Endodermal cell (in vitro differentiated cells): ENCODE measurements around the gene NUDT8. TPM values are rescaled to one million over a fixed set of nuclear protein-coding genes. Genes with fewer than 3 reads are reported as not detected.

Source experiments
- DNase-seq: peaks from one replicate; pipeline ENCODE4 v3.0.0-alpha.2; 2017
- H3K27ac ChIP-seq: 2 replicates; pipeline ENCODE4 v1.5.1; 2013; ENCODE audit warnings: mild to moderate bottlenecking, low read depth, low read length, moderate library complexity
- H3K27me3 ChIP-seq: 2 replicates; pipeline ENCODE4 v1.6.1; 2013; ENCODE audit warnings: mild to moderate bottlenecking, low read length, moderate library complexity; ENCODE audit not compliant: insufficient read depth, control insufficient read depth, poor library complexity, severe bottlenecking
- H3K36me3 ChIP-seq: 2 replicates; pipeline ENCODE4 v1.7.0; 2013; ENCODE audit warnings: mild to moderate bottlenecking, low read length, moderate library complexity; ENCODE audit not compliant: control insufficient read depth, insufficient read depth
- H3K4me1 ChIP-seq: one replicate; pipeline ENCODE4 v1.7.0; 2013; ENCODE audit warnings: low read length; ENCODE audit not compliant: control insufficient read depth, insufficient read depth
- H3K4me3 ChIP-seq: 2 replicates; pipeline ENCODE4 v1.5.1; 2013; ENCODE audit warnings: mild to moderate bottlenecking, low read length, moderate library complexity
- H3K9ac ChIP-seq: 2 replicates; pipeline ENCODE4 v1.6.1; 2013; ENCODE audit warnings: mild to moderate bottlenecking, low read length, moderate library complexity; ENCODE audit not compliant: poor library complexity, severe bottlenecking; ENCODE audit errors: extremely low read depth
- H3K9me3 ChIP-seq: 2 replicates; pipeline ENCODE4 v1.6.1; 2013; ENCODE audit warnings: mild to moderate bottlenecking, low read length, moderate library complexity; ENCODE audit not compliant: control insufficient read depth
- H3K27ac Mint-ChIP-seq: 2 replicates; pipeline ENCODE4 v1.8.0; 2020; ENCODE audit warnings: mixed read lengths
- H3K27me3 Mint-ChIP-seq: 2 replicates; pipeline ENCODE4 v1.8.0; 2021; ENCODE audit warnings: mild to moderate bottlenecking, mixed read lengths; ENCODE audit not compliant: insufficient read depth
- H3K36me3 Mint-ChIP-seq: 2 replicates; pipeline ENCODE4 v1.8.0; 2020; ENCODE audit warnings: low read depth, mixed read lengths
- H3K4me1 Mint-ChIP-seq: 2 replicates; pipeline ENCODE4 v1.8.0; 2020; ENCODE audit warnings: mixed read lengths
- H3K4me3 Mint-ChIP-seq: 2 replicates; pipeline ENCODE4 v1.8.0; 2020; ENCODE audit warnings: mild to moderate bottlenecking, moderate library complexity, mixed read lengths
- H3K9me3 Mint-ChIP-seq: 2 replicates; pipeline ENCODE4 v1.8.0; 2020; ENCODE audit warnings: mild to moderate bottlenecking, mixed read lengths
- CTCF ChIP-seq: fragments of 200-600 bp; sonication (generic); conservative IDR thresholded peaks from 2 replicates; pipeline ENCODE4 v1.5.0; 2021; ENCODE audit warnings: antibody characterized with exemption, mild to moderate bottlenecking
- WGBS, 2 experiments: methylation state at CpG; one replicate each; pipeline versions ENCODE4 v1.1.5 to v1.1.7; 2013; ENCODE audit warnings: missing lambda C conversion rate in 2 of 2, mixed read lengths in 1 of 2; ENCODE audit not compliant: insufficient coverage in 1 of 2, insufficient read length in 1 of 2; 5-methylcytosine and 5-hydroxymethylcytosine counted together
- total RNA-seq, 2 donors: library from RNA; stranded (reverse); fragmentation: NEBNext Ultra II Directional in 1 of 2; extraction: Animal tissue kit (Norgen Biotek cat#: 25700) in 1 of 2; gene quantifications; 2 replicates in 1 of 2; 3 replicates in 1 of 2; pipeline ENCODE4 v1.2.1, GENCODE V29; 2021

NUDT8 gene
- total RNA-seq, 2 donors from 2014 or later = 9.5 to 13.1 TPM

- Histone ChIP-seq H3K4me3 (no peak overlapping the region), H3K9me3 (no peaks in the 10 kb centered on the region), H3K4me1 (no peaks in the 10 kb centered on the region), H3K27ac (no peak overlapping the region), H3K27me3 (no peaks in the 10 kb centered on the region), H3K36me3 (no peaks in the 10 kb centered on the region), H3K9ac (no peak overlapping the region)
- no peak for DNase-seq
- no peak for TF ChIP-seq CTCF
- Mint-ChIP-seq H3K4me1 (no peaks in the 10 kb centered on the region), H3K36me3 (no peaks in the 10 kb centered on the region), H3K27me3 (peaks cover 3% of the 10 kb centered on the region), H3K4me3 (no peak overlapping the region), H3K9me3 (no peaks in the 10 kb centered on the region), H3K27ac (no peak overlapping the region)
- 85 to 92% methylated on average over 12 to 20 of the region's 20 CpGs for WGBS, 2 experiments
These were observed 37.1 kb upstream of the NUDT8 start for GRCh38 chr11:67666676-67667489.

- no peak for TF ChIP-seq CTCF
- Mint-ChIP-seq H3K27ac (no peak overlapping the region), H3K4me1 (no peaks in the 10 kb centered on the region), H3K36me3 (no peaks in the 10 kb centered on the region), H3K9me3 (no peaks in the 10 kb centered on the region), H3K4me3 (no peak overlapping the region), H3K27me3 (peaks cover 3% of the 10 kb centered on the region)
- Histone ChIP-seq H3K36me3 (no peaks in the 10 kb centered on the region), H3K27me3 (no peaks in the 10 kb centered on the region), H3K9me3 (no peaks in the 10 kb centered on the region), H3K9ac (no peak overlapping the region), H3K4me1 (no peaks in the 10 kb centered on the region), H3K27ac (no peak overlapping the region), H3K4me3 (no peak overlapping the region)
- DNase-seq = no peak
- 91 to 92% methylated on average over 9 to 11 of the region's 11 CpGs for WGBS, 2 experiments
These were observed 36.5 kb upstream of the NUDT8 start for GRCh38 chr11:67666303-67666645.

- Histone ChIP-seq H3K36me3 (no peaks in the 10 kb centered on the region), H3K9me3 (no peaks in the 10 kb centered on the region), H3K4me1 (no peaks in the 10 kb centered on the region), H3K27me3 (no peaks in the 10 kb centered on the region), H3K4me3 (no peak overlapping the region), H3K9ac (no peak overlapping the region), H3K27ac (no peak overlapping the region)
- no peaks in the 10 kb centered on the region for H3K36me3 Mint-ChIP-seq
- no peak overlapping the region for H3K4me3 Mint-ChIP-seq
- TF ChIP-seq CTCF = peak; percentile 52
- no peaks in the 10 kb centered on the region for H3K4me1 Mint-ChIP-seq
- no peak overlapping the region for H3K27ac Mint-ChIP-seq
- peaks cover 3% of the 10 kb centered on the region for H3K27me3 Mint-ChIP-seq
- 83 to 86% methylated on average over 16 to 24 of the region's 24 CpGs for WGBS, 2 experiments
- H3K9me3 Mint-ChIP-seq = no peaks in the 10 kb centered on the region
- DNase-seq = peak; percentile 60
These were observed 36.0 kb upstream of the NUDT8 start for GRCh38 chr11:67665541-67666302.
